ENCODE results near the gene STRA6.
A peak's percentile ranks its signal among the peaks of the same experiment; 100 is the strongest.

The STRA6 gene, protein sequence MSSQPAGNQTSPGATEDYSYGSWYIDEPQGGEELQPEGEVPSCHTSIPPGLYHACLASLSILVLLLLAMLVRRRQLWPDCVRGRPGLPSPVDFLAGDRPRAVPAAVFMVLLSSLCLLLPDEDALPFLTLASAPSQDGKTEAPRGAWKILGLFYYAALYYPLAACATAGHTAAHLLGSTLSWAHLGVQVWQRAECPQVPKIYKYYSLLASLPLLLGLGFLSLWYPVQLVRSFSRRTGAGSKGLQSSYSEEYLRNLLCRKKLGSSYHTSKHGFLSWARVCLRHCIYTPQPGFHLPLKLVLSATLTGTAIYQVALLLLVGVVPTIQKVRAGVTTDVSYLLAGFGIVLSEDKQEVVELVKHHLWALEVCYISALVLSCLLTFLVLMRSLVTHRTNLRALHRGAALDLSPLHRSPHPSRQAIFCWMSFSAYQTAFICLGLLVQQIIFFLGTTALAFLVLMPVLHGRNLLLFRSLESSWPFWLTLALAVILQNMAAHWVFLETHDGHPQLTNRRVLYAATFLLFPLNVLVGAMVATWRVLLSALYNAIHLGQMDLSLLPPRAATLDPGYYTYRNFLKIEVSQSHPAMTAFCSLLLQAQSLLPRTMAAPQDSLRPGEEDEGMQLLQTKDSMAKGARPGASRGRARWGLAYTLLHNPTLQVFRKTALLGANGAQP

GRCh38 chr15:74202452-74203401, at the start of gene STRA6:
TSS of gene STRA6 (minus strand) at chr15:74202787. CDS start at chr15:74202267, 520 bp downstream.
- peak; percentile 45 for DNase-seq (ENCODE audit: extremely low spot score)
- ChIA-PET POLR2A (interaction anchor here (0.6 to 2.5 kb wide), 9 partner anchors 9 to 1249 kb away, joined by 3 to 8 read pairs (median 4); partner anchors contain the start of gene SIN3A), CTCF (interaction anchor here (0.6 to 1.7 kb wide), 11 partner anchors 8 to 687 kb away, joined by 3 to 9 read pairs (median 4); partner anchors contain the start of gene ISLR2)
- TF ChIP-seq LEF1 (IDR thresholded peaks at IDR 0.05; ENCODE audit: borderline replicate concordance) (no peak), L3MBTL2 (conservative IDR thresholded peaks at IDR 0.05) (no peak), FOXA1 (IDR thresholded peaks at IDR 0.05) (no peak), ELF4 (IDR thresholded peaks at IDR 0.05) (no peak), NFRKB (IDR thresholded peaks at IDR 0.05) (no peak), SUZ12 (IDR thresholded peaks at IDR 0.05) (no peak), HDGF (IDR thresholded peaks at IDR 0.05; ENCODE audit: borderline replicate concordance) (no peak), SP1 (IDR thresholded peaks at IDR 0.05) (no peak), CTBP1 (IDR thresholded peaks at IDR 0.05; ENCODE audit: borderline replicate concordance) (no peak), BHLHE40 (IDR thresholded peaks at IDR 0.05; ENCODE audit: borderline replicate concordance) (no peak), ARNT (IDR thresholded peaks at IDR 0.05) (no peak)
- TF ChIP-seq, protein P1, sequence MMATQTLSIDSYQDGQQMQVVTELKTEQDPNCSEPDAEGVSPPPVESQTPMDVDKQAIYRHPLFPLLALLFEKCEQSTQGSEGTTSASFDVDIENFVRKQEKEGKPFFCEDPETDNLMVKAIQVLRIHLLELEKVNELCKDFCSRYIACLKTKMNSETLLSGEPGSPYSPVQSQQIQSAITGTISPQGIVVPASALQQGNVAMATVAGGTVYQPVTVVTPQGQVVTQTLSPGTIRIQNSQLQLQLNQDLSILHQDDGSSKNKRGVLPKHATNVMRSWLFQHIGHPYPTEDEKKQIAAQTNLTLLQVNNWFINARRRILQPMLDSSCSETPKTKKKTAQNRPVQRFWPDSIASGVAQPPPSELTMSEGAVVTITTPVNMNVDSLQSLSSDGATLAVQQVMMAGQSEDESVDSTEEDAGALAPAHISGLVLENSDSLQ (IDR thresholded peaks at IDR 0.05) = no peak

- TF ChIP-seq FOXM1 (IDR thresholded peaks at IDR 0.05; ENCODE audit: borderline replicate concordance) = no peak
- TF ChIP-seq SP1 (IDR thresholded peaks at IDR 0.05) = no peak
- no peak for TF ChIP-seq L3MBTL2 (conservative IDR thresholded peaks at IDR 0.05)
- TF ChIP-seq FOXK2 (IDR thresholded peaks at IDR 0.05) = no peak
- no peak for TF ChIP-seq FOXA1 (IDR thresholded peaks at IDR 0.05)
- no peak for TF ChIP-seq BHLHE40 (IDR thresholded peaks at IDR 0.05; ENCODE audit: borderline replicate concordance)
- no peak for TF ChIP-seq LEF1 (IDR thresholded peaks at IDR 0.05; ENCODE audit: borderline replicate concordance)
- ChIA-PET CTCF (interaction anchor here (0.6 kb wide), 1 partner anchor 378 kb away, joined by 3 read pairs; no protein-coding TSS in a partner anchor), POLR2A (no interaction called here)
- no peak for DNase-seq (ENCODE audit: extremely low spot score)
Measured at GRCh38 chr15:74252291-74252690, 49.7 kb upstream of the STRA6 start.

- DNase-seq (ENCODE audit: extremely low spot score) = no peak
- TF ChIP-seq SP1 (IDR thresholded peaks at IDR 0.05) (no peak), CTBP1 (IDR thresholded peaks at IDR 0.05; ENCODE audit: borderline replicate concordance) (no peak), NFRKB (IDR thresholded peaks at IDR 0.05) (no peak), LEF1 (IDR thresholded peaks at IDR 0.05; ENCODE audit: borderline replicate concordance) (no peak), FOXA1 (IDR thresholded peaks at IDR 0.05) (no peak), BHLHE40 (IDR thresholded peaks at IDR 0.05; ENCODE audit: borderline replicate concordance) (no peak), FOXM1 (IDR thresholded peaks at IDR 0.05; ENCODE audit: borderline replicate concordance) (no peak), TARDBP (IDR thresholded peaks at IDR 0.05) (no peak), SUZ12 (IDR thresholded peaks at IDR 0.05) (no peak), ZNF384 (IDR thresholded peaks at IDR 0.05) (no peak), ELF4 (IDR thresholded peaks at IDR 0.05) (no peak), HDGF (IDR thresholded peaks at IDR 0.05; ENCODE audit: borderline replicate concordance) (no peak), FOXK2 (IDR thresholded peaks at IDR 0.05) (no peak), ARNT (IDR thresholded peaks at IDR 0.05) (no peak), L3MBTL2 (conservative IDR thresholded peaks at IDR 0.05) (no peak)
- TF ChIP-seq, protein P1 (IDR thresholded peaks at IDR 0.05) = no peak
- ChIA-PET CTCF (interaction anchor here (0.6 kb wide), 1 partner anchor 377 kb away, joined by 3 read pairs; no protein-coding TSS in a partner anchor), POLR2A (no interaction called here)
Measured at GRCh38 chr15:74251131-74251811, 48.7 kb upstream of the STRA6 start.

GRCh38 chr15:74250266-74250665, 47.7 kb upstream of the STRA6 start:
- CTCF ChIA-PET = no interaction called here
- DNase-seq (ENCODE audit: extremely low spot score) = no peak
- POLR2A ChIA-PET = no interaction called here
- TF ChIP-seq SP1 (IDR thresholded peaks at IDR 0.05) = no peak
- no peak for TF ChIP-seq BHLHE40 (IDR thresholded peaks at IDR 0.05; ENCODE audit: borderline replicate concordance)
- TF ChIP-seq HDGF (IDR thresholded peaks at IDR 0.05; ENCODE audit: borderline replicate concordance) = no peak
- TF ChIP-seq SUZ12 (IDR thresholded peaks at IDR 0.05) = no peak
- no peak for TF ChIP-seq LEF1 (IDR thresholded peaks at IDR 0.05; ENCODE audit: borderline replicate concordance)
- TF ChIP-seq ARNT (IDR thresholded peaks at IDR 0.05) = no peak
- TF ChIP-seq ELF4 (IDR thresholded peaks at IDR 0.05) = no peak
- no peak for TF ChIP-seq L3MBTL2 (conservative IDR thresholded peaks at IDR 0.05)
- no peak for TF ChIP-seq NFRKB (IDR thresholded peaks at IDR 0.05)
- no peak for TF ChIP-seq FOXK2 (IDR thresholded peaks at IDR 0.05)

- TF ChIP-seq FOXA1 (IDR thresholded peaks at IDR 0.05) (no peak), SUZ12 (IDR thresholded peaks at IDR 0.05) (no peak), ZNF384 (IDR thresholded peaks at IDR 0.05) (no peak), FOXK2 (IDR thresholded peaks at IDR 0.05) (no peak), ELF4 (IDR thresholded peaks at IDR 0.05) (no peak), LEF1 (IDR thresholded peaks at IDR 0.05; ENCODE audit: borderline replicate concordance) (no peak), SP1 (IDR thresholded peaks at IDR 0.05) (no peak), ARNT (IDR thresholded peaks at IDR 0.05) (no peak), BHLHE40 (IDR thresholded peaks at IDR 0.05; ENCODE audit: borderline replicate concordance) (no peak), NFRKB (IDR thresholded peaks at IDR 0.05) (no peak)
- DNase-seq (ENCODE audit: extremely low spot score) = no peak
- POLR2A ChIA-PET = no interaction called here
- CTCF ChIA-PET = interaction anchor here (0.6 kb wide), 1 partner anchor 108 kb away, joined by 3 read pairs; no protein-coding TSS in a partner anchor
Measured at GRCh38 chr15:74245342-74245931, 42.9 kb upstream of the STRA6 start.
